A549 (cell line): ENCODE results near the gene UPK1A. TPM values are rescaled to one million over a fixed set of nuclear protein-coding genes. Genes with fewer than 3 reads are reported as not detected.

Experiments
- ATAC-seq, 2 experiments: fragments of 200-7000 bp in 1 of 2; fragments of >200 bp in 1 of 2; cut with Nextera tagmentation in 1 of 2; cut with Tn5 transposase in 1 of 2; 3 replicates each; pipeline versions ENCODE4 v1.8.0 to v1.9.1; 2018 to 2020; ENCODE audit warnings: mild to moderate bottlenecking in 1 of 2, moderate library complexity in 1 of 2
- CTCF ChIA-PET: fragments of 300-600 bp; sonication (Branson Sonifier 250); formaldehyde crosslinking; extraction: SDS; loops from one replicate; lab custom pipeline; 2021; ENCODE audit warnings: antibody characterized with exemption, inconsistent platforms; lab: Yijun Ruan, JAX
- POLR2A ChIA-PET: fragments of 350-600 bp; formaldehyde crosslinking; extraction: SDS; loops from one replicate; lab custom pipeline; 2021; ENCODE audit warnings: antibody characterized with exemption, inconsistent platforms; lab: Yijun Ruan, JAX
- DNase-seq, 2 experiments: peaks; one replicate each; pipeline versions ENCODE4 v3.0.0 to v3.0.0-alpha.2; 2011 to 2016; ENCODE audit warnings: low read depth in 1 of 2, low spot score in 1 of 2
- FAIRE-seq: peaks from 2 replicates; lab custom pipeline; 2011; peaks lifted over from hg19 to GRCh38; lab: Jason Lieb, UNC
- H3K27ac ChIP-seq, 2 experiments: fragments of >200 bp; sonication (Bioruptor Twin); formaldehyde crosslinking; 3 replicates each; pipeline ENCODE4 v1.5.1; 2016 to 2017
- H3K4me1 ChIP-seq: fragments of >200 bp; sonication (Bioruptor Twin); formaldehyde crosslinking; 3 replicates; pipeline ENCODE4 v1.6.1; 2016
- H3K4me2 ChIP-seq: fragments of >200 bp; sonication (Bioruptor Twin); formaldehyde crosslinking; 3 replicates; pipeline ENCODE4 v1.6.1; 2016
- H3K4me3 ChIP-seq: fragments of >200 bp; sonication (Bioruptor Twin); formaldehyde crosslinking; 3 replicates; pipeline ENCODE4 v1.5.1; 2016
- H3K9me3 ChIP-seq: fragments of >200 bp; sonication (Bioruptor Twin); formaldehyde crosslinking; 3 replicates; pipeline ENCODE4 v1.6.1; 2016
- ATOH8 ChIP-seq: fragments of 250-450 bp; sonication (Bioruptor Pico); IDR thresholded peaks from 2 replicates; pipeline ENCODE4 v1.5.0; 2020; ENCODE audit warnings: low read depth, mild to moderate bottlenecking, moderate library complexity
- CBX8 ChIP-seq: fragments of 200-600 bp; sonication (generic); IDR thresholded peaks from 2 replicates; pipeline ENCODE4 v1.6.1; 2016
- CHD2 ChIP-seq: fragments of 150-350 bp; IDR thresholded peaks from 2 replicates; pipeline ENCODE4 v1.6.1; 2014; ENCODE audit warnings: low read length; ENCODE audit not compliant: partially characterized antibody
- CTCF ChIP-seq: fragments of >200 bp; sonication (Bioruptor Twin); formaldehyde crosslinking; IDR thresholded peaks from 3 replicates; pipeline ENCODE4 v1.5.1; 2016
- EHMT2 ChIP-seq: fragments of 200-600 bp; sonication (generic); IDR thresholded peaks from 2 replicates; pipeline ENCODE4 v1.6.1; 2016; ENCODE audit warnings: antibody characterized with exemption, low read depth, mild to moderate bottlenecking, moderate library complexity
- FOSL2 ChIP-seq, 2 experiments: fragments of 450-650 bp in 1 of 2; fragments of >200 bp in 1 of 2; sonication (Bioruptor Twin) in 1 of 2; formaldehyde crosslinking; IDR thresholded peaks; 2 replicates each; pipeline versions ENCODE4 v1.5.0 to v1.6.1; 2016 to 2020; ENCODE audit warnings: mild to moderate bottlenecking in 1 of 2, moderate library complexity in 1 of 2
- GATA3 ChIP-seq: IDR thresholded peaks from 2 replicates; pipeline ENCODE4 v1.6.1; 2012; ENCODE audit warnings: borderline replicate concordance
- HOXA7 ChIP-seq: fragments of 250-450 bp; sonication (Bioruptor Pico); IDR thresholded peaks from 2 replicates; pipeline ENCODE4 v1.5.0; 2020; ENCODE audit warnings: mild to moderate bottlenecking, moderate library complexity
- HOXB13 ChIP-seq: fragments of 250-450 bp; sonication (Bioruptor Pico); IDR thresholded peaks from 2 replicates; pipeline ENCODE4 v1.5.0; 2020; ENCODE audit warnings: low read depth, mild to moderate bottlenecking, moderate library complexity
- HOXB5 ChIP-seq: fragments of 250-450 bp; sonication (Bioruptor Pico); IDR thresholded peaks from 2 replicates; pipeline ENCODE4 v1.5.0; 2020; ENCODE audit warnings: mild to moderate bottlenecking, moderate library complexity
- KDM5A ChIP-seq: fragments of 200-600 bp; sonication (generic); IDR thresholded peaks from 2 replicates; pipeline ENCODE4 v1.6.1; 2016; ENCODE audit warnings: antibody characterized with exemption, mild to moderate bottlenecking
- MAX ChIP-seq: IDR thresholded peaks from 2 replicates; pipeline ENCODE4 v1.6.1; 2012
- MAZ ChIP-seq: fragments of 150-350 bp; IDR thresholded peaks from 2 replicates; pipeline ENCODE4 v1.6.1; 2014; ENCODE audit warnings: antibody characterized with exemption, low read depth, low read length, borderline replicate concordance
- MYC ChIP-seq: IDR thresholded peaks from 2 replicates; pipeline ENCODE4 v1.6.1; 2012; ENCODE audit warnings: mild to moderate bottlenecking, inconsistent platforms, low read length, improper control_type of control experiment, borderline replicate concordance
- NPAS2 ChIP-seq: fragments of 250-450 bp; sonication (Bioruptor Pico); IDR thresholded peaks from 2 replicates; pipeline ENCODE4 v1.8.0; 2022; ENCODE audit warnings: mild to moderate bottlenecking, moderate library complexity, borderline replicate concordance
- PHF8 ChIP-seq: fragments of 200-600 bp; sonication (generic); IDR thresholded peaks from 2 replicates; pipeline ENCODE4 v1.6.1; 2016; ENCODE audit warnings: low read depth, mild to moderate bottlenecking, antibody characterized with exemption, moderate library complexity, borderline replicate concordance
- POLR2A ChIP-seq: IDR thresholded peaks from 2 replicates; pipeline ENCODE4 v1.6.1; 2012; ENCODE audit warnings: mild to moderate bottlenecking, low read length
- RNF2 ChIP-seq: fragments of 200-600 bp; sonication (generic); IDR thresholded peaks from 2 replicates; pipeline ENCODE4 v1.6.1; 2016; ENCODE audit warnings: low read depth, mild to moderate bottlenecking, antibody characterized with exemption, moderate library complexity, borderline replicate concordance
- SMC3 ChIP-seq: fragments of >200 bp; sonication (Bioruptor Twin); formaldehyde crosslinking; IDR thresholded peaks from 3 replicates; pipeline ENCODE4 v1.6.1; 2018; ENCODE audit warnings: inconsistent platforms
- SREBF2 ChIP-seq: fragments of 450-650 bp; IDR thresholded peaks from 2 replicates; pipeline ENCODE4 v1.6.1; 2014; ENCODE audit warnings: mild to moderate bottlenecking, moderate library complexity
- TFCP2L1 ChIP-seq: fragments of 250-450 bp; sonication (Bioruptor Pico); IDR thresholded peaks from 2 replicates; pipeline ENCODE4 v1.5.0; 2021; ENCODE audit warnings: mild to moderate bottlenecking
- USF2 ChIP-seq: fragments of 450-650 bp; IDR thresholded peaks from 2 replicates; pipeline ENCODE4 v1.6.1; 2014; ENCODE audit warnings: antibody characterized with exemption
- ZC3H11A ChIP-seq: fragments of 450-650 bp; IDR thresholded peaks from 2 replicates; pipeline ENCODE4 v1.6.1; 2014; ENCODE audit warnings: antibody characterized with exemption, mild to moderate bottlenecking
- ZFP36 ChIP-seq: fragments of 450-650 bp; IDR thresholded peaks from 2 replicates; pipeline ENCODE4 v1.6.1; 2014; ENCODE audit warnings: borderline replicate concordance; ENCODE audit not compliant: partially characterized antibody
- ZNF302 ChIP-seq: fragments of 250-450 bp; sonication (Bioruptor Pico); IDR thresholded peaks from 2 replicates; pipeline ENCODE4 v1.9.0; 2021; ENCODE audit warnings: inconsistent platforms, mild to moderate bottlenecking, moderate library complexity
- ZSCAN20 ChIP-seq: fragments of 250-450 bp; sonication (Bioruptor Pico); IDR thresholded peaks from 2 replicates; pipeline ENCODE4 v1.8.0; 2022; ENCODE audit warnings: mild to moderate bottlenecking, moderate library complexity
- WGBS: methylation state at CpG from one replicate; pipeline ENCODE4 v1.1.6; 2017; ENCODE audit errors: missing lambda C conversion rate; 5-methylcytosine and 5-hydroxymethylcytosine counted together
- polyA plus RNA-seq, 4 experiments: library from polyadenylated mRNA; depleted of rRNA in 3 of 4; stranded (reverse); fragments of >200 nt; fragmentation: RNase III in 1 of 4; extraction: RNeasy Plus Mini Kit Qiagen cat#74134 plus additional on column Dnase treatment in 1 of 4; gene quantifications; 2 replicates in 3 of 4; 3 replicates in 1 of 4; pipeline ENCODE4 v1.2.3, GENCODE V29; 2011 to 2017
- TF ChIP-seq, protein P1 (sequence below): fragments of >200 bp; sonication (Bioruptor Twin); formaldehyde crosslinking; IDR thresholded peaks from 2 replicates; pipeline ENCODE4 v1.6.1; 2016
- TF ChIP-seq, protein P2 (sequence below): IDR thresholded peaks from 2 replicates; pipeline ENCODE4 v1.6.1; 2012

The UPK1A gene
- polyA plus RNA-seq, 2 of the 4 experiments (the other 2 are of a cell fraction): 0.44 to 0.78 TPM

- 76% methylated on average over 6 of the region's 6 CpGs for WGBS
- TF ChIP-seq, protein P1, sequence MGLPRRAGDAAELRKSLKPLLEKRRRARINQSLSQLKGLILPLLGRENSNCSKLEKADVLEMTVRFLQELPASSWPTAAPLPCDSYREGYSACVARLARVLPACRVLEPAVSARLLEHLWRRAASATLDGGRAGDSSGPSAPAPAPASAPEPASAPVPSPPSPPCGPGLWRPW: no peak
- no peak for TF ChIP-seq ZSCAN20 (CRISPR knock-in tag)
- TF ChIP-seq HOXB13 (CRISPR knock-in tag): no peak
- TF ChIP-seq FOSL2 (IDR thresholded peaks at IDR 0.05): no peak
- no peak for TF ChIP-seq FOSL2 (CRISPR knock-in tag; IDR thresholded peaks at IDR 0.05)
- TF ChIP-seq HOXA7: peak; percentile 13; the same call in 1 of the 2 replicates
- TF ChIP-seq TFCP2L1 (CRISPR knock-in tag): no peak
- TF ChIP-seq KDM5A: no peak
- no peak for TF ChIP-seq CBX8
- Histone ChIP-seq H3K4me2 (no peak overlapping the region), H3K27ac (no peak overlapping the region), H3K4me1 (peaks cover 6% of the 10 kb centered on the region; the same call in 2 of the 3 replicates), H3K4me3 (no peak overlapping the region), H3K9me3 (no peaks in the 10 kb centered on the region)
- ChIA-PET CTCF (interaction anchor here (1.1 to 3.4 kb wide), 5 partner anchors 8 to 103 kb away, joined by 3 to 26 read pairs (median 5); no protein-coding TSS in a partner anchor), POLR2A (no interaction called here)
- no peak for DNase-seq
- no peak for ATAC-seq
- FAIRE-seq: no peak
Observed at GRCh38 chr19:35639321-35639639, 27.0 kb upstream of the UPK1A start.

DNA sequence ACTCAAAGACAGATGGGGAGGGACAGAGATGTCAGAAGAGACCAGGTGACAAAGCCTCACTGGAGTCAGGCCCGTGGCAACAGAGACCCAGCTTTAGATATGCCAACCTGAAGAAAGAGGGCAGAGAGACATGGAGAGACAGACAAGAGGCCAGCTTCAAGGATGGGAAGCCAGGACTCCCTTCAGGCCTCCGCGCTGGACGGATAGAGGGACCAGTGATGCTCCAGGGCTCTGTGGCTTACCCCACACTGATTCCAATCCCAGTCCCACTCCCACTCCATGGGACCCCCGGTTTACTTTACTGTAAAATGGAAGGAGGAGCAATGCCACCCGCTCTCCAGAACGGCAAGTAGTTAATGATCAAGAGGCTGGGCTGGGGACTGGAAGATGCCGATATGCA, 26.5 kb upstream of the UPK1A start:
- peaks cover 8% of the 10 kb centered on the region; the same call in 2 of the 3 replicates for H3K4me1 ChIP-seq
- WGBS: 69% methylated on average over 8 of the region's 8 CpGs
- ChIA-PET POLR2A (no interaction called here), CTCF (interaction anchor here (1.1 to 1.9 kb wide), 3 partner anchors 9 to 104 kb away, joined by 3 to 8 read pairs (median 5); no protein-coding TSS in a partner anchor)
- H3K4me2 ChIP-seq: no peak overlapping the region
- no peaks in the 10 kb centered on the region for H3K9me3 ChIP-seq
- no peak for ATAC-seq
- no peak for DNase-seq
- H3K4me3 ChIP-seq: no peak overlapping the region
- FAIRE-seq: no peak
- TF ChIP-seq NPAS2 (CRISPR knock-in tag) (no peak), ATOH8 (no peak), TFCP2L1 (CRISPR knock-in tag) (no peak), EHMT2 (no peak), ZFP36 (no peak), CHD2 (no peak), KDM5A (no peak), SMC3 (no peak), ZC3H11A (no peak), HOXB5 (no peak), MAZ (no peak)
- TF ChIP-seq, protein P1: no peak
- TF ChIP-seq, protein P2, sequence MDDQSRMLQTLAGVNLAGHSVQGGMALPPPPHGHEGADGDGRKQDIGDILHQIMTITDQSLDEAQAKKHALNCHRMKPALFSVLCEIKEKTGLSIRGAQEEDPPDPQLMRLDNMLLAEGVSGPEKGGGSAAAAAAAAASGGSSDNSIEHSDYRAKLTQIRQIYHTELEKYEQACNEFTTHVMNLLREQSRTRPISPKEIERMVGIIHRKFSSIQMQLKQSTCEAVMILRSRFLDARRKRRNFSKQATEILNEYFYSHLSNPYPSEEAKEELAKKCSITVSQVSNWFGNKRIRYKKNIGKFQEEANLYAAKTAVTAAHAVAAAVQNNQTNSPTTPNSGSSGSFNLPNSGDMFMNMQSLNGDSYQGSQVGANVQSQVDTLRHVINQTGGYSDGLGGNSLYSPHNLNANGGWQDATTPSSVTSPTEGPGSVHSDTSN: no peak
- H3K27ac ChIP-seq: no peak overlapping the region

- FAIRE-seq (no peak), DNase-seq (no peak), ATAC-seq (no peak)
- ChIA-PET POLR2A (no interaction called here), CTCF (interaction anchor here (1.2 to 4.2 kb wide), 4 partner anchors 21 to 131 kb away, joined by 4 to 28 read pairs (median 7); no protein-coding TSS in a partner anchor)
- no peaks in the 10 kb centered on the region for H3K9me3 ChIP-seq
- H3K27ac ChIP-seq: peak within 1 kb of the TSS in 1 of 2 experiments; percentile 89; a peak in 2 of 6 replicates
- no peak within 1 kb of the TSS for H3K4me3 ChIP-seq
- H3K4me2 ChIP-seq: peak within 1 kb of the TSS; percentile 98; the same call in 2 of the 3 replicates
- 63% methylated on average over 21 of the region's 28 CpGs for WGBS
- peaks cover 15% of the 10 kb centered on the region; the same call in 2 of the 3 replicates for H3K4me1 ChIP-seq
- TF ChIP-seq CTCF (no peak), RNF2 (no peak), ZNF302 (CRISPR knock-in tag) (no peak), POLR2A (no peak), USF2 (no peak), SMC3 (no peak), GATA3 (no peak), MYC (no peak), CHD2 (no peak), SREBF2 (no peak), HOXB13 (CRISPR knock-in tag) (no peak), MAX (no peak), NPAS2 (CRISPR knock-in tag) (no peak), PHF8 (no peak)
Observed at GRCh38 chr19:35641515-35642151, 24.7 kb upstream of the UPK1A start, which contains the start of gene ETV2. Gene ETV2, plus strand, starts transcription at chr19:35641745. Its CDS starts 716 bp downstream, at chr19:35642461.
